Ishikawa (cell line): ENCODE measurements around the gene TSC22D1.

Source experiments
- CEBPB ChIP-seq: IDR thresholded peaks from 2 replicates; pipeline ENCODE4 v1.6.1; 2012
- CREB1 ChIP-seq: IDR thresholded peaks from 2 replicates; pipeline ENCODE4 v1.6.1; 2012; ENCODE audit warnings: low read depth
- EP300 ChIP-seq: IDR thresholded peaks from 2 replicates; pipeline ENCODE4 v1.6.1; 2012; ENCODE audit warnings: borderline replicate concordance
- REST ChIP-seq: IDR thresholded peaks from 2 replicates; pipeline ENCODE4 v1.6.1; 2012; ENCODE audit warnings: low read depth, mild to moderate bottlenecking
- TAF1 ChIP-seq: IDR thresholded peaks from 2 replicates; pipeline ENCODE4 v1.6.1; 2012; ENCODE audit warnings: low read depth, mild to moderate bottlenecking
- ZBTB7A ChIP-seq: IDR thresholded peaks from 2 replicates; pipeline ENCODE4 v1.6.1; 2012; ENCODE audit warnings: low read depth
- TF ChIP-seq, protein P1 (sequence below): IDR thresholded peaks from 2 replicates; pipeline ENCODE4 v1.6.1; 2012

DNA sequence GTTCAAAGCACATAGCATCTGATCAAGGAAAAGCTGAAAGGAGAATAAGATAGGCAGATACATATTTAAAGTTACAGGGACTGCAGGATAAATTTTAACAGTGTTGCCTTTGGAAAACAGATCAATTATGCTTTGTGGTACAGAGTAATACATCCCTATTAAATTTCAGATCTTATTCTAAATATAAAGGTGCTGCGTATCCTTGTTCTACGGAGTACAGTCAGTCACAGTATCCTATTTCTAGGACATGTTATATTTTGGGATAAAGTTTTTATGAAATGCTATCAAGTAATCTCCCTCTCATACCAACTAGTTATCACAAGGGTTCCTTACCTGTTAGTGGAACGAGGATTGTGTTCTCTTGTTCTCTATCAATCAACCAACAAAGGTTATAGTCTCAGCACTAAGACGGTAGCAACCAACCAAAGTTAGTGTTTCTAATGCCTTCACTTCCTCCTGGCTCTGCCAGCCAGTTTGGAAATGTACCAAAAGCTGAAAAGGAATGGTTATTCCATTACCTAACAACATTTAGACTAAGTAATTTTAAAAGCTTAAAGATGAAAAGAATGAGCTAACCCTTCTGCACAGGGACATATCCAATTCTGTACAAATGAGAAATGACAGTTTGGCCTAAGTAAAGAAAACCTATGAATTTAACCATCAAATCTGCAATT is 35.2 kb downstream of the TSC22D1 start:
- TF ChIP-seq CEBPB (no peak), TAF1 (no peak), EP300 (no peak), CREB1 (no peak), ZBTB7A (no peak), REST (no peak)
- TF ChIP-seq, protein P1, sequence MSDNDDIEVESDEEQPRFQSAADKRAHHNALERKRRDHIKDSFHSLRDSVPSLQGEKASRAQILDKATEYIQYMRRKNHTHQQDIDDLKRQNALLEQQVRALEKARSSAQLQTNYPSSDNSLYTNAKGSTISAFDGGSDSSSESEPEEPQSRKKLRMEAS = no peak
